Astrocyte of the hippocampus (primary cell): Measurements from ENCODE around the gene CDCA5.

ENCODE experiments used
- DNase-seq: peaks from one replicate; pipeline ENCODE4 v3.0.0; 2011; ENCODE audit warnings: low read depth, low spot score

Gene CDCA5

DNA sequence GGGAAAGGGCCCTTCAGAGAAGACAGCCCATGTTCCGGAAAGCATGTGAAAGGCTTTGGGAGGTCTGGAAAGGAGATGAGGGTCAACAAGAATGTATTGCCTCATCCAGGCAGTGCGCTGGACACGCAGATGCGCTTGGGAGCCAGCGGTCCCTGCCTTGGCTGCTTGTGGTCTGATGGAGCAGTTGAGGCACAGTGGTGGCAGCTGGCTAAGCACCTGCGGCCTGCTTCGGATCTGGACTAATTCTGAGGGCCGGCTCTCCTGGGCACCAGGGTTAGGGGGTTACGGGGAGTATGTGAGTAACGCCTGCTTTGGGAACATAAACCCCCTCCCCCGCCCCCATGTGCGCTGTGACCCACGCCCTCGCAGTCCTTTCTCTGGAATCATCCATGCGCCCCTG lies 23.2 kb upstream of the CDCA5 start:
- DNase-seq = no peak

- no peak for DNase-seq
These were observed 20.8 kb upstream of the CDCA5 start for GRCh38 chr11:65104628-65105027.

DNA sequence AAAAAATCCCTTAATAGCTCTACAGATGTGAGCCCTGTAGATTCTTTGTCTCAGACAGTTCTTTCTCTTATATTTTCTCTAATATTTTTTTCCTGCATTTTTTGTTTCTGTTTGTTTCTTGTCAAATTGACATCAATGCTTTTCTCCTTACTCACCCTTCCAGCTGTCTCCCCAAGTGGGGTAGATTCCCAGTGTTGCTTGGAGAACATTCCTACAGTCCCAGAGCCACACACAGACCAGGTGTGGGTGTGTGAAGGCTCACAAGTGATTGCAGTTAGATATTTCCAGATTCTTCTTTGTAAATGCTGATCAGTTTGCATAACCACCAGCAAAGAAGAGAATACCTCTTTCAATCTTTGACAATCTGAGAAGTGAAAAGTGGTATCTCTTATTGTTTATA lies 19.6 kb upstream of the CDCA5 start:
- DNase-seq = no peak

- DNase-seq = peak; percentile 74
These were observed 18.6 kb upstream of the CDCA5 start for GRCh38 chr11:65102142-65103095.

- DNase-seq = no peak
These were observed 17.0 kb upstream of the CDCA5 start for GRCh38 chr11:65100674-65101350.

- no peak for DNase-seq
These were observed 13.1 kb upstream of the CDCA5 start for GRCh38 chr11:65096926-65097325.

- peak; percentile 93 for DNase-seq
These were observed 12.3 kb upstream of the CDCA5 start, which contains the start of gene VPS51 for GRCh38 chr11:65095974-65096806. Gene VPS51, plus strand, starts transcription at chr11:65096214. Its CDS starts 37 bp downstream, at chr11:65096251.

DNA sequence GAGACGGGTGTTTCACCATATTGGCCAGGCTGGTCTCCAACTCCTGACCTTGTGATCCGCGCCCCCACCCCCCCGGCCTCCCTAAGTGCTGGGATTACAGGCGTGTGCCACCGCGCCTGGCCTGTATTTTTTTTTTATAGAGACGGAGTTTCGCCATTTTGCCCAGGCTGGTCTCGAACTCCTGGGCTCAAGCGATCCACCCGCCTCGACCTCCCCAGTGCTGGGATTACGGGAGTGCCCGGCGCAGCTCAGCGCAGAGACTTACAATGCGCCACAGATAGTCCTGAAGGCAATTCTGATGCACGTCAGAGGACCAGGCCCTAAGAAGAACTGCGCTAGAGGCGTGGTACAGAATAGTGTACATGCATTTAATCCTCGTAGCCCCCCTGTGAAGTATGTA lies 11.6 kb upstream of the CDCA5 start:
- DNase-seq = no peak

GRCh38 chr11:65090628-65091027 lies 6.8 kb upstream of the CDCA5 start:
- DNase-seq = no peak

DNA sequence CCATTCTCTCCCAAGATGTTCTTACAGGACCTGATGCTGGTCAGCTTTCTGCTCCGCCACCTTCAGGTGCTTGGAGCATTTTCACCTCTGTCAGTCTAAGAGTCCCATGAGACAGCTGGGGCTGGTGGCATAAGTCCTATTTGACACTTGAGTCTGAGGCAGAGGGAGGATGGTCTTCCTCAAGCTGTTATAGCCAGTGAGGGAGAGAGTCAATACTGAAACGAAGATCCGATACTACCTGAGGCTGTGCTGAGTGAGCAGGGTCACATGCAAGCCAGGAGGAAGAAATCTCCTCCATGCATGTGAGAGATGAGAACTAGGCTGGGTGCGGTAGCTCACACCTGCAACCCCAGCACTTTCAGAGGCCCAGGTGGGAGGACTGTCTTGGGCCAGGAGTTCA lies 5.8 kb upstream of the CDCA5 start:
- no peak for DNase-seq

GRCh38 chr11:65087827-65088226 lies 4.0 kb upstream of the CDCA5 start:
- no peak for DNase-seq

GRCh38 chr11:65087216-65087615 lies 3.4 kb upstream of the CDCA5 start:
- no peak for DNase-seq

DNA sequence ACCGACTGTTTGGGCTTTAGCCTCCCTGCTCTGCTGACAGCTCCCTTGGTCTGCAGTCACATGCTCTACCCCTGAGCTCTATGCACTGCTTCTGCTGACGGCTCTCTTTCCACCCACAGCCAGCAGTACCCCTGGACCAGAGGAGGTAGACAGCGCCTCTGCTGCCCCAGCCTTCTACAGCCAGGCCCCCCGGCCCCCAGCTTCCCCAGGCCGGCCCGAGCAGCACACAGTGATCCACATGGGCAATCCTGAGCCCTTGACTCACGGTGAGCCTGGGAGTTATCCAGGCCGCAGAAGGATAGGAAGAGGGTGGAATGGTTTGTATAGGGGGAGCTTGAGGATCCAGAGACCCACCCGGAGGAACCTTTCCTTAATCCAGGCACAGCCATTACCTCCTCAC lies 3.0 kb upstream of the CDCA5 start:
- DNase-seq = no peak

- DNase-seq = no peak
These were observed 1.6 kb upstream of the CDCA5 start for GRCh38 chr11:65085446-65085845.

- DNase-seq = no peak
These were observed 947 bp upstream of the CDCA5 start for GRCh38 chr11:65084598-65085375.

DNA sequence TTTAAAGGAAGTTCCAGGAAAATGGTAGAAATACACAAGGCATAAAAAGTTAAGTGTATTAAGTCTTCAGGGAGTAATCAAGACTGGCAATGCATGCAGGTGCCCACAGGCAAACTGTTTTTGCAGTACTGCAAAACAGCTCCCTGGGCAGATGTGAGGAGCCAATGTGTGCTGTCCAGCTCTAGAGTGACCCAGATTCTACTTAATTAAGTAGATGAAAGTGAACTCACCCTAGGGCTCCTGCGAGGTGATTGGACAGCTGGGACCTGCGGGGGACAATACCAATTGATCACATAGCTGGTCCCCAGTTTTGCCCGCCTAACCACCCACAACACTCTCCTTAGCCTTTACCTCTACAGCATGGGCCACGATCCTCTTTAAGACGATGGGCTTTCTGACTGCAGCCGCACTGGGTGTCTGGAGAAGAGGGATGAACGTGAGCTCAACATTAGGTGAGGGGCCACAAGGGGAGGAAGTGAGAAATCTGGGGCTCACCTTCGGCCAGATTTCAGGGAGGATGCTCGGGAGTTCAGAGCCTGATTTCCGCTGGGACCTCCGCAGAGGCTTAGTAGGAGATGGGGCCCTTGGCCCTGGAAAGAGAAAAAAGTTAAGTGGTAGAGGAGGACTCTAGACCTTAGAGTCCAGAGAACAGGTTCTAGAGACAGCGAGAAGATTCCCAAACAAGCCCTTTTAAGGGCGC lies 556 bp downstream of the CDCA5 start:
- DNase-seq = no peak

- DNase-seq = no peak
These were observed 5.0 kb downstream of the CDCA5 start for GRCh38 chr11:65078786-65079342.

DNA sequence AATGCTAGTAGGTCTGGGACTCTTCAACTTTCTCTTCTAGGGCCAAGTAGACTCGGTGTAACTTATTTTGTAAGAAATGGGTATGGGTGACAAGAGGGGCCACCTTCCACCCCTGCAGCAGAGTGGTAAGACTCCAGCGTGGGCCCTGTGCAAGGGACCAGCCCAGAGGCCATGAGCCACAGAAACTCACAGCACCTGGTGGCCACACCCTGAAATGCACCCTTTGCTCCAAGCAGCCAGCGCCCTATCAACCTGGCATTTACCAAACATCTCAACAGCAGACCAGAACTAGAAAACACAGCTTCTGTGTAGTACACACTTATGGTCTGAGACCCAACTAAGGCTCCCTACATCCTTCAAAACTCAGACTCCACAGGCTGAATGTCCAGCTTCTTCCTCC lies 5.7 kb downstream of the CDCA5 start:
- peak; percentile 46 for DNase-seq

DNA sequence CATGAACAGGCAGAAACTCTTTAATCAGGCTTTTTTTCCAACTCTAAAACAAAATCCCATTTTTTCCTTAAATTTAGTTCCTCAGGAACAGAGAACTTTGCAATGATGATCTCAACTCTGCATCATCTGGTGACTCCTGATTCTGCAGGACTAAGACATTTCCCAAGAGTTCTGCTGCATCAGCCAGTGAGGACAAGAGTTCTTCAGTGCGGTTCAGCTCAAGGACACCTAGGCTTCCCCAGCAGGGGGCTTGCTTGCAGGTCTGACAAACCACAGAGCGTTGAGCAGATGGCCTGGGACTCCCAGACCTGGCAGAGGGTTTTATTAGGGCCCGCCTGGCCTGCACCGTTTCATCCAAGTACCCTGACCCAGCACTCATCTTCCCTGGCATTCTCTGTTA lies 6.4 kb downstream of the CDCA5 start:
- no peak for DNase-seq

DNA sequence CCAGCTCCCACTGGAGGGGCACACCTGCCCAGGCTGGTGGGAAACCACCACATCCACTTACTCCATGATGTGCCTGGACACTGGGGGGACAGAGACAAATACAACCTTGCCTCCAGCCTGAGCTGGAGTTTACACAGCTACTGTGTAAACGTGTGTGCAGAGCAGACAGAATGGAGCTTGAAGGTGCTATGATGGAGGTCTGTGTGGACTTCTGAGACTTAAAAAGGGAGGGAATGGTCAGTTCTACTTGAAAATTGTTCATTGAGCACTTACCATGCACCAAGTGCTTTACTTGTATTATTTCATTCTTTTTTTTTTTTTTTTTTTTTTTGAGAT lies 11.2 kb downstream of the CDCA5 start:
- DNase-seq = no peak
